Activated CD4-positive, CD25-positive, alpha-beta regulatory T cell treated with anti-CD3 and anti-CD28 coated beads, Interleukin-2, amount 50 U/mL, for 16 hours (primary cell): ENCODE data around the gene FN3K.
"Not testable (repeated sequence)": the region's sequence is repeated elsewhere in the genome, so short reads cannot be mapped to it uniquely, and the experiment has no call there.

Source experiments
- DNase-seq: peaks from one replicate; pipeline ENCODE4 v3.0.0-alpha.2; 2020; ENCODE audit warnings: low read depth, low spot score

FN3K gene

DNA sequence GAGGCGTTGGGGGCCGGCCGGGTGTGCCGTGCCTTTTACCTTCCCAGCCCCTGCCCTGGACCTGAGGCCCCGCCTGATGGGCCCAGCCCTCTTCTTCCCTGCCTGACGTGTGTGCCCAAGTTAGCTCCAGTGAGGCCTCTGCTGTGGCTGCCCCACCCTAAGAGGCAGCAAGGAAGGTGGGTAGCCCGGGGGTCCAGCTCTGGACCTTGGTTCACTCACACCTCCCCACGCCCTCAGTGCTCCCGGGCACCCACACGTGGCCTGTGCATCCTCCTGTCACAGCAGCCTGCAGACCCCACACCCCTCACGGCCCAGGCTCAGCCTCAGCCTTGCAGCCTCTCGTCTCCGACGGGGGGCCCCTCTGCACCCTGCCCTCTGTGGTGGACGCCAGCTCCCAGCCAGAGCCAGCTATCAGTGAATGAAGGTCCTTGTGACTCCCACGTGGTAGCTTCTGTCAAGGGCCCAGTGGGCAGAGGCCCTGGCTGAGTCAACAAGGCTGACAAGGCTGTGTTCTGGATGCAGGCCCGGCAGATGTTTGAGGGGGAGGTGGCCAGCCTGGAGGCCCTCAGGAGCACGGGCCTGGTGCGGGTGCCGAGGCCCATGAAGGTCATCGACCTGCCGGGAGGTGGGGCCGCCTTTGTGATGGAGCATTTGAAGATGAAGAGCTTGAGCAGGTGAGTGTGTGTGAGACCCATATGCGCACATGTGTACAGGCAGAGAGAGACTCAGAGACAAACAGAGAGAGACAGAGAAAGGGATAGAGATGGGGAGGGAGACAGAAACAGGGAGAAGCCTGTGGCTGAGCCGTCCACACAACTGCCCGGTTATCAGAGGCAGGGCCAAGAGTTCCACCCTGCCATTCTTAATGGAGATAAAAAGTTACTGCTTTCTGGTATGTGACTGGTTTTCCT is 2.8 kb downstream of the FN3K start:
- no peak for DNase-seq

- no peak for DNase-seq
Observed at GRCh38 chr17:82740906-82741759, 5.7 kb downstream of the FN3K start.

- DNase-seq = no peak
Observed at GRCh38 chr17:82743344-82744219, 8.2 kb downstream of the FN3K start.

DNA sequence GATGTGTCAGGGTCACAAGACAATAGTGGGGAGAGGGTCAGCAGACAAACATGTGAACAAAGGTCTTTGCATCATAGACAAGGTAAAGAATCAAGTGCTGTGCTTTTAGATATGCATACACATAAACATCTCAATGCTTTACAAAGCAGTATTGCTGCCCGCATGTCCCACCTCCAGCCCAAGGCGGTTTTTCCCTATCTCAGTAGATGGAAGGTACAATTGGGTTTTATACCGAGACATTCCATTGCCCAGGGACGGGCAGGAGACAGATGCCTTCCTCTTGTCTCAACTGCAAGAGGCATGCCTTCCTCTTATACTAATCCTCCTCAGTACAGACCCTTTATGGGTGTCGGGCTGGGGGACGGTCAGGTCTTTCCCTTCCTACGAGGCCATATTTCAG is 9.3 kb downstream of the FN3K start:
- not testable (repeated sequence) for DNase-seq

GRCh38 chr17:82745524-82745923 is 10.1 kb downstream of the FN3K start:
- DNase-seq = no peak

DNA sequence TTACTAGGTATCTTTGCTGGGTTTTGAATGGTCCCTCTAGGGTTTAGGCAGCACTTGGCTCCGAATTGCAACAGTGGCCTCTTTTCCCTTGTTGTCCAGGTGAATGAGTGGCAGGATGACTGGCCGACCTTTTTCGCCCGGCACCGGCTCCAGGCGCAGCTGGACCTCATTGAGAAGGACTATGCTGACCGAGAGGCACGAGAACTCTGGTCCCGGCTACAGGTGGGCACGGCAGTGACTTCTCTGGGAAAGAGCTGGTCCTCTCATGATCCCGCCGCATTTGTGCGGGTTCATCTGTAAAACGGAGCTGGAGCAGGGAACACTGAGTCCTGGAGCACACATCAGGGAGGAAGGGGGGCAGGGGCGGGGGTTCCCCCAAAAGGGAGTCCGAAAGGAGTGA is 13.3 kb downstream of the FN3K start:
- DNase-seq = no peak

DNA sequence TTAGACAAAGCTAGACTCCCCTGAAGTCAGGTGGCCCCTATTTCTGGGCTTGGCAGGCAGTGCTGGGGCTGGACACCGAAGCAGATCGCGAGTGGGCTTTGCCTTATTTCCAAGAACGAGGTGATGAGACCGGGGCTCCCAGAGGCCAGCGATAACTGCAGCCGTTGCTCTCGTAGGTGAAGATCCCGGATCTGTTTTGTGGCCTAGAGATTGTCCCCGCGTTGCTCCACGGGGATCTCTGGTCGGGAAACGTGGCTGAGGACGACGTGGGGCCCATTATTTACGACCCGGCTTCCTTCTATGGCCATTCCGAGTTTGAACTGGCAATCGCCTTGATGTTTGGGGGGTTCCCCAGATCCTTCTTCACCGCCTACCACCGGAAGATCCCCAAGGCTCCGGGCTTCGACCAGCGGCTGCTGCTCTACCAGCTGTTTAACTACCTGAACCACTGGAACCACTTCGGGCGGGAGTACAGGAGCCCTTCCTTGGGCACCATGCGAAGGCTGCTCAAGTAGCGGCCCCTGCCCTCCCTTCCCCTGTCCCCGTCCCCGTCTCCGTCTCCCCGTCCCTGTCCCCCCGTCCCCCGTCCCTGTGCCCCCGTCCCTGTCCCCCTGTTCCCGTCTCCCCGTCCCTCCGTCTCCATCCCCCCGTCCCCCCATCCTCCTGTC is 15.0 kb downstream of the FN3K start:
- no peak for DNase-seq

GRCh38 chr17:82751171-82751570 is 15.8 kb downstream of the FN3K start:
- DNase-seq = no peak

DNA sequence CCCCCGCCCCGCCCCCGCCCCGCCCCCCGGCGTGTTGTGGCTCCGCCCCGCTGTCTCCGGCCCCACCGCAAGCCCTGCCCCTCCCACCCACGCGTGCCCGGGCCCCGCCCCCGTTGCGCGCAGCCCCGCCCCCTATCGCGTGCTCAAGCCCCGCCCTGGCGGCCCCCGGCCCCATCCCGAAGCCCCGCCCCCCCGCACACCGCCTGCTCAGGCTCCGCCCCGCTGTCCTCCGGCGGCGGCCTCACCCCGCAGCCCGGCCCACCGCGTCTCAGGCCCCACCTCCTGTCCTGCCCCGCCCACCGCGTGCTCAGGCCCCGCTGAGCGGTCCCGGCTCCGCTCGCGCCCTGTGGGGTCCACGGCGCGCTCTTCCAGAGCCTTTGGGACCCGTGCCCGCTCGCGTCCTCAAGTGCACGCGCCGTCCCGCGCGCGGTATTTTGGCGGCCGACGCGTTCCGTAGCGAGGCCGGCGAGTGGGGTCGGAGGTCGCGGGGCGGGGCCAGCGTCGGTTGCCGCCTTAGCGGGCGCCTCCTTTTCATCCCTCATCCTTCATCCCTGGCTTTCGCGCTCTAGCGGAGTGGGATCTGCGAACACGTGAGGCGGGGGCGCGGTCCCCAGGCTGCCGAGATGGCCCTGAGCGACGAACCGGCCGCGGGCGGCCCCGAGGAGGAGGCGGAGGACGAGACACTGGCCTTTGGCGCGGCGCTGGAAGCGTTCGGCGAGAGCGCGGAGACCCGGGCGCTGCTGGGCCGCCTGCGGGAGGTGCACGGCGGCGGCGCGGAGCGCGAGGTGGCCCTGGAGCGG is 16.4 kb downstream of the FN3K start, which contains the start of gene TBCD:
Gene TBCD (plus strand): TSS at position 495 of the 800 bp plus-strand sequence. CDS start 129 bp downstream, at position 624.
- DNase-seq = peak; percentile 60

- no peak for DNase-seq
Observed at GRCh38 chr17:82752371-82753200, 17.2 kb downstream of the FN3K start.

GRCh38 chr17:82753201-82753464 is 17.7 kb downstream of the FN3K start:
- no peak for DNase-seq

GRCh38 chr17:82754297-82755208 is 19.1 kb downstream of the FN3K start:
- DNase-seq = no peak

- DNase-seq = no peak
Observed at GRCh38 chr17:82756166-82756565, 20.8 kb downstream of the FN3K start.

DNA sequence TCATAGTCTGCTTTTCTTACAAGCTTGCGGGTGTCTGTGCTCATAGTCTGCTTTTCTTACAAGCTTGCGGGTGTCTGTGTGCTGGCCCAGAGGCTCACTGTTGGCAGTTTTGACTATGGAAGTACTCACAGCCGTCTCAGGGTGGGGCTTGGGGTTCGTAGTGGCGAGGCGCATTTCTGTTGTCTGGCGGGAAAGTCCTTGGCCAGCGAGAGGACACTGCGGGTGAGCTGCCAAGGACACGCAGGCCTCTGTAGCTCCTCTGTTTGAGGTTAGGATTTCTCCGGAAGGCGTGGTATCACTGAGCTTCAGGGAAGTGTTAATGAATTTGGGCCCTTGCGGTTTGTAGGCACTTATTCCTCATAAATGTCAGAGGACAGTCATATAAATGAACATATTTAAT is 30.0 kb downstream of the FN3K start:
- DNase-seq = no peak

DNA sequence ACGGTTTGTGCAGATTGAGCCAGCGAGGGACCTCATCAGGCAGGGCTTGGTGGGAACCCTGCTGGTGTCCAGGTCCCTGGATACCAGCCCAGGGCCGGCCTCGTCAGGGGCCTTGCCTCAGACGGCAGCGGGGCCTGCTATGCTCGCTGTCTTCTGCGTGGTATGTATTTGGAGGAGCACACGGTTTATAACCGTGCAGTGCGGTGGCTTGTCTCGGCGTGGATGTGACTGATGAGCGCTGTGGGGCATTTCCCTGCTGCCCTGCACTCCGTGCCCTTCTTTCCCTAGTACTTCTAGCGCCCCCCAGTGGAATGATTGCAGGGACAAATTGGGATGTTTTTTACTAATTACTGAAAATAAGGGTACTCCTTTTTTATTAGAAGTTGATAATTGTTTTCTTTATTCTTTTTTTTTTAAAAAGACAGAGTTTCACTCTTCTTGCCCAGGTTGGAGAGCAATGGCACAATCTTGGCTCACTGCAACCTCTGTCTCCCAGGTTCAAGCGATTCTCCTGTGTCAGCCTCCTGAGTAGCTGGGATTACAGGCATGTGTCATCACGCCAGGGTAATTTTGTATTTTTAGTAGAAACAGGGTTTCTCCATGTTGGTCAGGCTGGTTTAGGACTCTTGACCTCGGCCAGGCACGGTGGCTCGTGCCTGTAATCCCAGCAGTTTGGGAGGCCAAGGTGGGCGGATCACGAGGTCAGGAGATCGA is 31.8 kb downstream of the FN3K start:
- DNase-seq = no peak

- no peak for DNase-seq
Observed at GRCh38 chr17:82769041-82769440, 33.6 kb downstream of the FN3K start.

- no peak for DNase-seq
Observed at GRCh38 chr17:82772026-82772425, 36.6 kb downstream of the FN3K start.

DNA sequence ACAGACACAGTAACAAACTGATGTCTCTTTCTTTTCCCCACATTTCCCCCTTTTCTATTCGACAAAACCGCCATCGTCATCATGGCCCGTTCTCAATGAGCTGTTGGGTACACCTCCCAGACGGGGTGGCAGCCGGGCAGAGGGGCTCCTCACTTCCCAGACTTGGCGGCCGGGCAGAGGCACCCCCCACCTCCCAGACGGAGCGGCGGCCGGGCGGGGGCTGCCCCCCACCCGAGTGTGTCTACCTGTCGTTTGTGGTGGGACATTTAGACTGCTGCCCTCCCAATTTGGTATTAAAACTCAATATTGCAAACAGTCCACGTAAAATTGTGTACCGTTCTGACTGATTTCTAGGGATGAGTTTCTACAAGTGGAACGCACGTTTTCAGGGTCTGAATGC is 39.0 kb downstream of the FN3K start:
- DNase-seq = not testable (repeated sequence)
